Adrenal gland (tissue), 12 donors: ENCODE measurements around the gene PTTG1IP. TPM values are rescaled to one million over a fixed set of nuclear protein-coding genes. Genes with fewer than 3 reads are reported as not detected.

Experiments used
- DNase-seq, 7 donors: peaks; one replicate each; pipeline ENCODE4 v3.0.0-alpha.2; 2019 to 2020
- H3K27ac ChIP-seq, 5 donors: fragments of 200-600 bp; sonication (generic) in 4 of 5; 1 replicate in 3 of 5; 2 replicates in 2 of 5; pipeline versions ENCODE4 v1.5.1 to v1.8.0; 2016 to 2020; ENCODE audit warnings: mild to moderate bottlenecking in 1 of 5
- H3K27me3 ChIP-seq: fragments of 200-600 bp; 2 replicates; pipeline ENCODE4 v1.8.0; 2021
- H3K36me3 ChIP-seq, 2 donors: fragments of 200-600 bp; replicated peaks in 1 of 2; 1 replicate in 1 of 2; 2 replicates in 1 of 2; pipeline versions ENCODE4 v1.5.1 to v1.8.0; 2018 to 2022
- H3K4me1 ChIP-seq, 2 donors: fragments of 200-600 bp; replicated peaks in 1 of 2; 1 replicate in 1 of 2; 2 replicates in 1 of 2; pipeline versions ENCODE4 v1.5.1 to v1.8.0; 2018 to 2021
- H3K4me3 ChIP-seq, 4 donors: fragments of 200-600 bp; sonication (generic) in 3 of 4; one replicate each; pipeline ENCODE4 v1.5.1; 2016 to 2018
- H3K9me3 ChIP-seq, 3 donors: fragments of 200-600 bp; sonication (generic) in 1 of 3; replicated peaks in 1 of 3; 1 replicate in 2 of 3; 2 replicates in 1 of 3; pipeline versions ENCODE4 v1.5.1 to v1.8.0; 2016 to 2021
- CTCF ChIP-seq, 6 experiments: fragments of 450-650 bp in 4 of 6; fragments of 200-600 bp in 2 of 6; sonication (generic) in 1 of 6; IDR thresholded peaks; 1 replicate in 5 of 6; 2 replicates in 1 of 6; pipeline versions ENCODE4 v1.5.1 to v1.8.0; 2016 to 2021; ENCODE audit warnings: antibody characterized with exemption in 6 of 6, mild to moderate bottlenecking in 2 of 6, moderate library complexity in 1 of 6
- POLR2A ChIP-seq, 2 donors: fragments of 450-650 bp; IDR thresholded peaks; one replicate each; pipeline ENCODE4 v1.6.1; 2017; ENCODE audit warnings: antibody characterized with exemption in 2 of 2, mild to moderate bottlenecking in 2 of 2, moderate library complexity in 1 of 2
- WGBS, 4 donors: extraction: QIAGEN DNeasy Blood & Tissue Kit in 2 of 4; methylation state at CpG; one replicate each; pipeline versions ENCODE4 v1.1.5 to v1.1.7; 2013 to 2017; 5-methylcytosine and 5-hydroxymethylcytosine counted together
- intact Hi-C, 2 donors: fragments of 100-400 bp; cut with DNase I; formaldehyde crosslinking; loops; one replicate each; pipeline versions ENCODE4 v1.14.1 to v1.15.0; 2022 to 2023
- polyA plus RNA-seq, 3 donors: library from polyadenylated mRNA; stranded (reverse); fragments of 200-250 nt in 2 of 3; fragments of 350-450 nt in 1 of 3; fragmentation: Illumina TruSeq in 1 of 3; extraction: RNeasy Lipid Tissue Mini Kit (QIAGEN cat#74804) in 1 of 3; gene quantifications; one replicate each; pipeline ENCODE4 v1.2.3, GENCODE V29; 2013 to 2014
- total RNA-seq, 9 donors: library from RNA; depleted of rRNA in 4 of 9; stranded (reverse); fragments of >200 nt in 4 of 9; fragments of 120-200 nt in 1 of 9; fragmentation: NEBNext Ultra II Directional in 1 of 9; extraction: Animal tissue kit (Norgen Biotek cat#: 25700) in 1 of 9; gene quantifications; one replicate each; pipeline versions ENCODE4 v1.1.0 to v1.2.4, GENCODE V29; 2013 to 2023
- donor health status: healthy with polysubstance abuse.
- donor health status: Bipolar disorder and iron deficiency.
- donor health status: DM: yes; HTN: yes; CAD: no.
- donor health status: DM: no; HTN: no; CAD: no.
- donor health status: DM: no; HTN: no; CAD: no.
- donor health status: DM: yes; HTN: yes; CAD: no.

PTTG1IP gene
- total and polyA plus RNA-seq, 12 donors = 110 to 467 (median 215) TPM

GRCh38 chr21:44897326-44898010 lies 24.0 kb upstream of the PTTG1IP start:
- Histone ChIP-seq H3K36me3 (peaks cover 0 to 8% of the 10 kb centered on the region in 2 donors), H3K4me1 (no peaks in the 10 kb centered on the region), H3K27ac (no peak overlapping the region), H3K4me3 (no peak overlapping the region), H3K9me3 (no peaks in the 10 kb centered on the region), H3K27me3 (peaks cover 4% of the 10 kb centered on the region)
- DNase-seq = no peak
- TF ChIP-seq POLR2A (IDR thresholded peaks at IDR 0.05) (no peak), CTCF (IDR thresholded peaks at IDR 0.05) (no peak)
- 65 to 80% (median 73%) methylated on average over 9 to 21 of the region's 21 CpGs for WGBS, 4 donors
- intact Hi-C loops = loop anchor here (2.0 to 5.0 kb wide), 2 partner anchors 33 to 35 kb away; no protein-coding TSS in a partner anchor

GRCh38 chr21:44896561-44897286 lies 23.2 kb upstream of the PTTG1IP start:
- 80 to 90% (median 85%) methylated on average over 4 to 25 of the region's 25 CpGs for WGBS, 4 donors
- DNase-seq = no peak
- Histone ChIP-seq H3K4me1 (no peaks in the 10 kb centered on the region), H3K27ac (no peak overlapping the region), H3K9me3 (no peaks in the 10 kb centered on the region), H3K4me3 (no peak overlapping the region), H3K36me3 (peaks cover 0 to 3% of the 10 kb centered on the region in 2 donors), H3K27me3 (peaks cover 4% of the 10 kb centered on the region)
- intact Hi-C loops = loop anchor here (2.0 to 5.0 kb wide), 2 partner anchors 34 to 36 kb away; no protein-coding TSS in a partner anchor
- no peak for TF ChIP-seq POLR2A (IDR thresholded peaks at IDR 0.05)
- TF ChIP-seq CTCF (IDR thresholded peaks at IDR 0.05) = no peak

- Histone ChIP-seq H3K4me1 (no peaks in the 10 kb centered on the region), H3K27ac (no peak overlapping the region), H3K36me3 (no peaks in the 10 kb centered on the region), H3K9me3 (no peaks in the 10 kb centered on the region), H3K4me3 (no peak overlapping the region), H3K27me3 (peaks cover 4% of the 10 kb centered on the region)
- TF ChIP-seq CTCF (IDR thresholded peaks at IDR 0.05) (no peak), POLR2A (IDR thresholded peaks at IDR 0.05) (no peak)
- no peak for DNase-seq
- WGBS, 4 donors = 90 to 94% (median 92%) methylated on average over 8 to 11 of the region's 11 CpGs
- intact Hi-C loops = loop anchor here (2.0 to 5.0 kb wide), 2 partner anchors 35 to 36 kb away; no protein-coding TSS in a partner anchor
Measured at GRCh38 chr21:44895859-44896258, 22.4 kb upstream of the PTTG1IP start.

- no peak overlapping the region for H3K4me3 ChIP-seq
- intact Hi-C loops = loop anchor here in 1 of 2 donors (5.0 kb wide), 2 partner anchors 38 to 238 kb away; no protein-coding TSS in a partner anchor
- no peaks in the 10 kb centered on the region for H3K4me1 ChIP-seq
- no peak for DNase-seq
- H3K27me3 ChIP-seq = peaks cover 4% of the 10 kb centered on the region
- WGBS, 4 donors = 82 to 94% (median 86%) methylated on average over 13 to 19 of the region's 19 CpGs
- no peak overlapping the region for H3K27ac ChIP-seq
- H3K36me3 ChIP-seq = no peaks in the 10 kb centered on the region
- no peak for TF ChIP-seq CTCF (IDR thresholded peaks at IDR 0.05)
- no peak for TF ChIP-seq POLR2A (IDR thresholded peaks at IDR 0.05)
- H3K9me3 ChIP-seq = no peaks in the 10 kb centered on the region
Measured at GRCh38 chr21:44894687-44895302, 21.3 kb upstream of the PTTG1IP start.
